GM18499 (cell line): Measurements from ENCODE around the gene RNF223.
"Not testable (repeated sequence)": the region's sequence is repeated elsewhere in the genome, so short reads cannot be mapped to it uniquely, and the experiment has no call there.

ENCODE experiments used
- ATAC-seq: cut with Tn5 transposase; IDR thresholded peaks from one replicate; pipeline ENCODE4 v1.9.1; 2021; ENCODE audit warnings: moderate number of reproducible peaks; ENCODE audit not compliant: insufficient read depth, unreplicated experiment

The RNF223 gene

GRCh38 chr1:1074631-1075147 lies 583 bp upstream of the RNF223 start:
- ATAC-seq: no peak

- ATAC-seq: no peak
These were observed 1.0 kb downstream of the RNF223 start for GRCh38 chr1:1072849-1073742.

GRCh38 chr1:1072299-1072848 lies 1.7 kb downstream of the RNF223 start:
- no peak for ATAC-seq

DNA sequence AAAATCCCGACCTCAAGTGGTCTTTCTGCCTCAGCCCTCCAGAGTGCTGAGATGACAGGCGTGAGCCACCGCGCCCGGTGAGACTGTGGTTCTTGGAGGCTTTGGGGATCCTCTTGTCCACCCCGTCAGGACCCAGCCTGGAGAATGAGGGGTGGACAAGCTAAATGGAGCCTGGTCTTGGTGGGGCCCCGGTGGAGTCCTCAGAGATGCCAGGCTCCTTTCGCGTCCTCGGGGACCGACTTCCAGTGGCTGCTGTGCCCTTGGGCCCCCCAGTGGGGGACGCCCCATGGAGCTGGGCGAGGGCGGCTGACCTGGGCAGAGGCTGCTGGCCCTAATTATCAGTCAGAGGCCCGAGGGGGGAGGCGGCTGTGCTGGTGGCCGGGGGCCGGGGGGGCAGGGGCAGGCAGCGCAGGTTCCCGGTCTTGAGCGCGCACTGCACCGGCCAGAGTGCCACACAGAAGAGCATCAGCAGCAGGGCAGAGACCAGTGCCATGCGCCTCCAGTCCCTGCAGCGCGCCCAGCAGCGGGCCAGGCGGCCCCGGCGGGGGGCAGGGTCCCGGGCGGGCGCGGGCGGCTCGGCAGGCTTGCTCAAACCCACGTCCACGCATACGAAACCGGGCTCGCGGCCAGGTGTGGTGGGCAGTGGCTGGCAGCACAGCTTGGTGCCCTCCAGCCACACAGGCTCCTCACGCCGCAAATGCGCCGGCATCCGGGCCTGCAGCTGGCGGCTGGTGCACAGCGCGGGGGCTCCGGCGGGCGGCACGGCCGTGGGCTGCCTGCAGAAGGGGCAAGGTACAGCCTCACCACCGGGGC lies 2.4 kb downstream of the RNF223 start:
- ATAC-seq: no peak

- no peak for ATAC-seq
These were observed 4.1 kb downstream of the RNF223 start for GRCh38 chr1:1069711-1070676.

DNA sequence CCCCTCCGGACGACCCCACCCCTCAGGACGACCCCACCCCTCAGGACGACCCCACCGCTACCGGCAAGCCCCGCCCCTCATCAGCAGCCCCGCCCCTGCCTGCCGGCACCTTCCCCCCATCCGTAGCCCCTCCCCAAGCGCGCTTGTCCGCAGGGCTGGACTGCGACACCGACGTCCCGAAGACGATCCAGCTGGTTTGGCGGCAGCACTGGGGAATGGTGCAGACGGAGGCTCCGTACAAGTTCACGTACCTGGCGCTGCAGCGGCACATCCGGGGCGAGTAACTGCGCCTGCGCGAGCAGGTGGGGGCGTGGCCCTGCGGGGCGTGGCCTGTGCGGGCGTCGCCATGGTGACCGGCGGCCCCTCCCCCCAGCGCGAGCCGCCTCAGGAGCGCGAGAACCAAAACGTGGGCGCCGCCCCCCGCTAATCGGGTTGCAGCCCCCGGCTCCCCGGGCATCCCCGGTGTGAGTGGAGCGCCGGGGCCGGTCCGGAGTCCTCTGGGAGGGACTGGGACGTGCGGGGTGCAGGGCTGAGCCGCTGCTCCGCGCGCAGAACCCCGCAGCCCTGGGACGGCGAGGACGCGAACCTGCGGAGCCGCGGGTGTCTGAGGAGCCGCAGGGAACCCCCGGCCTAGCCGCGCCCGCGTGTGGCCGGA lies 4.9 kb downstream of the RNF223 start:
- ATAC-seq: no peak

DNA sequence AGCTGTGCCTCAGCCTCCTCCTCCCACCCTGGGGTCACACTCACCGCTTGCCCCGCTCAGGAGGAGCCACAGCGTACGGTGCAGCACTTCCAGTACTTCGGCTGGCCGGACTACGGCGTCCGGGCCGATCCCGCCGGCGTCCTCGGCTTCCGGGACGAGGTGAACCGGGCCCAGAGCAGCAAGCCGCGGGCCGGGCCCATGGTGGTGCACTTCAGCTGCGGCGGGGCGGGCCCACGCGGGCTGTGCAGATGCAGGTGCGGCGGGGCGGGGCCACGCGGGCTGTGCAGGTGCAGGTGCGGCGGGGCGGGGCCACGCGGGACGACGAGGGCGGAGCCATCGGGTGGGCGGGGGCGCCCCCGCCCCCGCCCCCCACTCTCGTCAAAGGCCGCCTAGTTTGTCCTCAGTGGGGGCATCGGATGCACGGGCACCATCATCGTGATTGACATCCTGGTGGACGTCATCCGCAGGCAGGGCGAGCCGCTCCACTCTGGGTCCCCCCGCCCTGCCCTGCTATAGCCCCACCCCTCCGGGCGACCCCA lies 5.5 kb downstream of the RNF223 start:
- no peak for ATAC-seq

DNA sequence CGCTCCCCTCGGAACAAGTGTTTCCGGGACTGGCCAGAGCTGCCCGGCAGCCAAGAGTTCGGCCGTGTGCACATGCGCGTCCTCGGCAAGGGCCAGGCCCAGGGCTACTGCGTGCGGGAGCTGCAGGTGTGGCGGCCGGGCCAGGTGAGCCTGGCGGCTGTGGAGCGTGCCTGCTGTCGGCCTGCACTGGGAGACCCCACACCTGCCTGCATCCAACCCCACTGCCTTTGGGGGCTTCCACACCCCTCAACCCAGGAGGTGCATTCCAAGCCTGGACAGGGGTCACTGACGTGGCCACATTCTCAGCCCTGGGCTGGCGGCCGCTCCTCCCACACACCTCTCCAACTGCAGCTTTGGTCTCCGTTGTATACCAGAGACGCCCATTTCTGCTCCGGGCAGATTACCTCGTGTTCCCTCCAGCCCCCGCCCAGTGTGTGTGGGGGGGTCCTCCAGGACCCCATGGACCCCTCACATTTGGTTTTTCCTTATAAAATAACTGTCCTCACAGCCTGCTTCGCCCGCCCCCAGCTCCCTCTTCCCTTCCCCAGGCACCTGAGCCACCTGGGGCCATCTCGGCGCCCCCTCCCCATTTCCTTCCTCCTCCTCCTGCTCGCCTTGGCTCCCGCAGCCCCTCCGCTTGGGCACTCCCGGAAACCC lies 6.1 kb downstream of the RNF223 start:
- no peak for ATAC-seq

GRCh38 chr1:1067284-1067859 lies 6.7 kb downstream of the RNF223 start:
- ATAC-seq: no peak

GRCh38 chr1:1066403-1067283 lies 7.5 kb downstream of the RNF223 start:
- ATAC-seq: no peak

- ATAC-seq: not testable (repeated sequence)
These were observed 8.2 kb downstream of the RNF223 start for GRCh38 chr1:1065940-1066304.

DNA sequence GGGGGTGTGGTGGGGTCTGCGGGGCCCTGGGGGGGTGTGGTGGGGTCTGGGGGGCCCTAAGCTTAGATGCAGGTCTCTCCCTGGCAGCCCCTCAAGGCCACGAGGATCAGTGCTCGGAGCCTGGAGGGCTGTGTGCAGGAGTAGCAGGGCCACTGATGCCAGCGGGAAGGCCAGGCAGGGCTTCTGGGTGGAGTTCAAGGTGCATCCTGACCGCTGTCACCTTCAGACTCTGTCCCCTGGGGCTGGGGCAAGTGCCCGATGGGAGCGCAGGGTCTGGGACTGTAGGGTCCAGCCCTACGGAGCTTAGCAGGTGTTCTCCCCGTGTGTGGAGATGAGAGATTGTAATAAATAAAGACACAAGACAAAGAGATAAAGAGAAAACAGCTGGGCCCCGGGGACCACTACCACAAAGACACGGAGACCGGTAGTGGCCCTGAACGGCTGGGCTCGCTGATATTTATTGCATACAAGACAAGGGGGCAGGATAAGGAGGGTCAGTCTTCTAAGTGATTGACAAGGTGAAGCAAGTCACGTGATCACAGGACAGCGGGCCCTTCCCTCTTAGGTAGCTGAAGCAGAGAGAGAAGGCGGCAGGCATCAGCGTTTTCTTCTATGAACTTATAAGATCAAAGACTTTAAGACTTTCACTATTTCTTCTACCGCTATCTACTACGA lies 8.7 kb downstream of the RNF223 start:
- ATAC-seq: no peak

- ATAC-seq: peak; percentile 36
These were observed 9.9 kb downstream of the RNF223 start for GRCh38 chr1:1063945-1064831.

DNA sequence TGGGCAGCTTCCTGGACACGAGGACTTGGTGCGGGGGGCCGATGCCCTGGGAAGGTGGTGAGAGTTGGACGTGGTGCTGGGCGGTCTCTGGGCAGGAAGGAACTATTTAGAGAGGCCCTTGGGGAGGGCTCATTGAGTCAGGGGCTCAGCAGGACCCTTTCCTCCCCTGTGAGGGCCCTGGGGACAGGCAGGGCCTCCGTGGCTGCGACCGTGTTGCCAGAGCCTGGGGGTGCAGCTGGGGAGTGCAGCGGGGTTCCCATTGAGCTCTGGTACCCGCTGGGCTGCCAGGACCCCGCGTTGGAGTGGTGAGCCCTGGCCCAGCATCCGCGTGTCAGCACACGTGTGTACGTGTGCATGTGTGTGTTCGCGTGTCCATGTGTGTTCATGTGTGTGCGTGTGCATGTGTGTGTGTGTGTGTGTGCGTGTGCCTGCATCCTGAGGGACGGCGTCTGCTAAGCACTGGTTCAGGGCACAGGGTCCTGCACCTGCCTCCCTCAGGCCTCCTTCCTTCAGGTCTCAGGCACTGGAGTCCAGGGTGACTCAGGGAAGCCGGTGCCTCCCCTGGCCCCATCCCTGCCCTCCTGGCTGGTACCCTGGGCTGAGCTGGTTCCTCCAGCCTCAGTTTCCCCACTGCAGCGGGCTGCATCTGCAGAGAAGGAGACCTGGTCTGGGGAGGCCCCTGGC lies 10.7 kb downstream of the RNF223 start:
- ATAC-seq: no peak
